ENCODE measurements around the gene GNG2.

DNA sequence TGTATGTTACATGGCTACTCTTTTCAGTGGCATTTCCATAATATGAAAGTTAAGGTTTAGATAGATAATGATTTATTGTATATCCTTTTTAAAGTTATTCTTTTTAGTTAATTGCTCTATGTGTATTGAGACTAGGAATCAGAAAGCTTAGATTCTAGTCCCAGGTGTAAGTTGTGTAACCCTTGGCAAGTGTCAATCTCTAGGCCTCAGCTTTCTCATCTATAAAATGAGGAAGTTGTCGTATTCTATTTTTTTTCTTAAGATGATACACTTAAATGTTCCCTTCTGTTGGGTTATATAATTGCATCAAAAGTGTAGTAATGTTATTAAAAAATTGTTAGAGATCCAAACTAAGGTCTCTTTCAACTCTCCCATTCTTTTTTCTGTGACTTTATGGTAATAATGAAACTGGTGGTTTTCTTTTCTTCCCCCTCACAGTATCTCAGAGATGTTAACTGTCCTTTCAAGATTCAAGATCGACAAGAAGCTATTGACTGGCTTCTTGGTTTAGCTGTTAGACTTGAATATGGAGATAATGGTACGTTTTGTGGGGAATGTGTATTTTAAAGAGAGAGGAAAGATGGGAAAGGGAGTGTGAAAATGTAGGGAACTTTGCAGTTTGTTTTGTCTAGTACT, 133.0 kb downstream of the GNG2 start:
- TF ChIP-seq EZH2 (IDR thresholded peaks at IDR 0.05; ENCODE audit: low read depth, unreplicated experiment), result no peak
- TF ChIP-seq, protein P1, sequence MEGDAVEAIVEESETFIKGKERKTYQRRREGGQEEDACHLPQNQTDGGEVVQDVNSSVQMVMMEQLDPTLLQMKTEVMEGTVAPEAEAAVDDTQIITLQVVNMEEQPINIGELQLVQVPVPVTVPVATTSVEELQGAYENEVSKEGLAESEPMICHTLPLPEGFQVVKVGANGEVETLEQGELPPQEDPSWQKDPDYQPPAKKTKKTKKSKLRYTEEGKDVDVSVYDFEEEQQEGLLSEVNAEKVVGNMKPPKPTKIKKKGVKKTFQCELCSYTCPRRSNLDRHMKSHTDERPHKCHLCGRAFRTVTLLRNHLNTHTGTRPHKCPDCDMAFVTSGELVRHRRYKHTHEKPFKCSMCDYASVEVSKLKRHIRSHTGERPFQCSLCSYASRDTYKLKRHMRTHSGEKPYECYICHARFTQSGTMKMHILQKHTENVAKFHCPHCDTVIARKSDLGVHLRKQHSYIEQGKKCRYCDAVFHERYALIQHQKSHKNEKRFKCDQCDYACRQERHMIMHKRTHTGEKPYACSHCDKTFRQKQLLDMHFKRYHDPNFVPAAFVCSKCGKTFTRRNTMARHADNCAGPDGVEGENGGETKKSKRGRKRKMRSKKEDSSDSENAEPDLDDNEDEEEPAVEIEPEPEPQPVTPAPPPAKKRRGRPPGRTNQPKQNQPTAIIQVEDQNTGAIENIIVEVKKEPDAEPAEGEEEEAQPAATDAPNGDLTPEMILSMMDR (conservative IDR thresholded peaks at IDR 0.05; ENCODE audit: low read depth in 2 of 2), result no peak
- TF ChIP-seq, protein P2, sequence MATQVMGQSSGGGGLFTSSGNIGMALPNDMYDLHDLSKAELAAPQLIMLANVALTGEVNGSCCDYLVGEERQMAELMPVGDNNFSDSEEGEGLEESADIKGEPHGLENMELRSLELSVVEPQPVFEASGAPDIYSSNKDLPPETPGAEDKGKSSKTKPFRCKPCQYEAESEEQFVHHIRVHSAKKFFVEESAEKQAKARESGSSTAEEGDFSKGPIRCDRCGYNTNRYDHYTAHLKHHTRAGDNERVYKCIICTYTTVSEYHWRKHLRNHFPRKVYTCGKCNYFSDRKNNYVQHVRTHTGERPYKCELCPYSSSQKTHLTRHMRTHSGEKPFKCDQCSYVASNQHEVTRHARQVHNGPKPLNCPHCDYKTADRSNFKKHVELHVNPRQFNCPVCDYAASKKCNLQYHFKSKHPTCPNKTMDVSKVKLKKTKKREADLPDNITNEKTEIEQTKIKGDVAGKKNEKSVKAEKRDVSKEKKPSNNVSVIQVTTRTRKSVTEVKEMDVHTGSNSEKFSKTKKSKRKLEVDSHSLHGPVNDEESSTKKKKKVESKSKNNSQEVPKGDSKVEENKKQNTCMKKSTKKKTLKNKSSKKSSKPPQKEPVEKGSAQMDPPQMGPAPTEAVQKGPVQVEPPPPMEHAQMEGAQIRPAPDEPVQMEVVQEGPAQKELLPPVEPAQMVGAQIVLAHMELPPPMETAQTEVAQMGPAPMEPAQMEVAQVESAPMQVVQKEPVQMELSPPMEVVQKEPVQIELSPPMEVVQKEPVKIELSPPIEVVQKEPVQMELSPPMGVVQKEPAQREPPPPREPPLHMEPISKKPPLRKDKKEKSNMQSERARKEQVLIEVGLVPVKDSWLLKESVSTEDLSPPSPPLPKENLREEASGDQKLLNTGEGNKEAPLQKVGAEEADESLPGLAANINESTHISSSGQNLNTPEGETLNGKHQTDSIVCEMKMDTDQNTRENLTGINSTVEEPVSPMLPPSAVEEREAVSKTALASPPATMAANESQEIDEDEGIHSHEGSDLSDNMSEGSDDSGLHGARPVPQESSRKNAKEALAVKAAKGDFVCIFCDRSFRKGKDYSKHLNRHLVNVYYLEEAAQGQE (IDR thresholded peaks at IDR 0.05; ENCODE audit: unreplicated experiment), result no peak
- TF ChIP-seq STAT1 (IDR thresholded peaks at IDR 0.05; ENCODE audit: unreplicated experiment), result no peak
- TF ChIP-seq NANOG (IDR thresholded peaks at IDR 0.05; ENCODE audit: borderline replicate concordance), result no peak
